HCT116 (cell line): ENCODE measurements around the gene KLHDC10. TPM values are rescaled to one million over a fixed set of nuclear protein-coding genes. Genes with fewer than 3 reads are reported as not detected.

Experiments used
- ATAC-seq: fragments of 200-7000 bp; cut with Tn5 transposase; 2 replicates; pipeline ENCODE4 v1.9.1; 2020; ENCODE audit warnings: mild to moderate bottlenecking, moderate library complexity
- BruUV-seq: library from RNA; stranded (reverse); fragments of 400-500 nt; replicated peaks from 2 replicates; lab custom pipeline; 2021; lab: Mats Ljungman, UMichigan
- CTCF ChIA-PET: fragments of 300-600 bp; sonication (Branson Sonifier 250); formaldehyde crosslinking; loops from one replicate; lab custom pipeline; 2021; ENCODE audit warnings: antibody characterized with exemption; lab: Charles Lee
- POLR2A ChIA-PET: fragments of 300-600, 350-600 bp; sonication (Branson Sonifier 250); formaldehyde crosslinking; loops from one replicate; lab custom pipeline; 2021; ENCODE audit warnings: antibody characterized with exemption; lab: Charles Lee
- RAD21 ChIA-PET, 2 experiments: fragments of 300-600 bp; sonication (Branson Sonifier 250); formaldehyde crosslinking; loops; one replicate each; lab custom pipeline; 2023; ENCODE audit warnings: low total read pairs in 2 of 2; ENCODE audit not compliant: uncharacterized antibody in 2 of 2, unreplicated experiment in 2 of 2, low non-redundant PET in 1 of 2; lab: Charles Lee
- DNase-seq: peaks from one replicate; pipeline ENCODE4 v3.0.0-alpha.2; 2010; ENCODE audit warnings: low read depth, low spot score
- H2AFZ ChIP-seq: fragments of 200-600 bp; shearing (Covaris generic), sonication (generic); 2 replicates; pipeline ENCODE4 v1.6.1; 2017; ENCODE audit warnings: low read depth, mixed run types, mixed read lengths, antibody characterized with exemption, low read length; ENCODE audit not compliant: poor library complexity, severe bottlenecking
- H3K27ac ChIP-seq: 2 replicates; pipeline ENCODE4 v1.5.1; 2012; ENCODE audit warnings: low read depth, low read length
- H3K27me3 ChIP-seq: fragments of 200-600 bp; sonication (generic); 2 replicates; pipeline ENCODE4 v1.6.1; 2016; ENCODE audit warnings: mixed run types, low read length, mixed read lengths; ENCODE audit not compliant: insufficient read depth
- H3K36me3 ChIP-seq, 2 experiments: fragments of 200-500 bp in 1 of 2; fragments of 200-600 bp in 1 of 2; sonication (Bioruptor generic) in 1 of 2; sonication (generic) in 1 of 2; 2 replicates each; pipeline versions ENCODE4 v1.5.1 to v1.6.1; 2014 to 2016; ENCODE audit warnings: low read length in 2 of 2, inconsistent platforms in 1 of 2, mixed read lengths in 1 of 2, mixed run types in 1 of 2; ENCODE audit not compliant: insufficient read depth in 2 of 2, control insufficient read depth in 1 of 2
- H3K4me1 ChIP-seq, 2 experiments: fragments of 200-600 bp in 1 of 2; sonication (generic) in 1 of 2; 2 replicates each; pipeline versions ENCODE4 v1.5.1 to v1.6.1; 2012 to 2017; ENCODE audit warnings: low read length in 2 of 2, inconsistent platforms in 1 of 2, mild to moderate bottlenecking in 1 of 2, mixed read lengths in 1 of 2, mixed run types in 1 of 2, moderate library complexity in 1 of 2; ENCODE audit not compliant: insufficient read depth in 2 of 2, control insufficient read depth in 1 of 2
- H3K4me2 ChIP-seq: fragments of 200-600 bp; sonication (generic); 2 replicates; pipeline ENCODE4 v1.6.1; 2017; ENCODE audit warnings: mixed run types, low read length, mixed read lengths
- H3K4me3 ChIP-seq, 2 experiments: fragments of 200-600 bp in 1 of 2; sonication (generic) in 1 of 2; replicated peaks in 1 of 2; 2 replicates each; pipeline ENCODE4 v1.5.1; 2011 to 2016; ENCODE audit warnings: low read length in 2 of 2, control low read depth in 1 of 2, low read depth in 1 of 2, mild to moderate bottlenecking in 1 of 2, mixed read lengths in 1 of 2, mixed run types in 1 of 2
- H3K79me2 ChIP-seq: fragments of 200-600 bp; sonication (generic); 2 replicates; pipeline ENCODE4 v1.6.1; 2017; ENCODE audit warnings: mild to moderate bottlenecking, mixed run types, low read length, moderate library complexity, mixed read lengths; ENCODE audit not compliant: insufficient read depth
- H3K9ac ChIP-seq: fragments of 200-600 bp; sonication (generic); 2 replicates; pipeline ENCODE4 v1.6.1; 2016; ENCODE audit warnings: low read length, mixed read lengths
- H3K9me2 ChIP-seq: fragments of 200-600 bp; sonication (generic), shearing (Covaris generic); 2 replicates; pipeline ENCODE4 v1.6.1; 2017; ENCODE audit warnings: mixed run types, mild to moderate bottlenecking, moderate library complexity; ENCODE audit not compliant: insufficient read depth
- H3K9me3 ChIP-seq, 2 experiments: fragments of 200-500 bp in 1 of 2; fragments of 200-600 bp in 1 of 2; sonication (Bioruptor generic) in 1 of 2; sonication (generic) in 1 of 2; 2 replicates each; pipeline ENCODE4 v1.6.1; 2014 to 2017; ENCODE audit warnings: low read length in 2 of 2, mixed read lengths in 2 of 2, inconsistent platforms in 1 of 2, low read depth in 1 of 2, mild to moderate bottlenecking in 1 of 2, mixed run types in 1 of 2, moderate library complexity in 1 of 2; ENCODE audit not compliant: control insufficient read depth in 1 of 2, insufficient read depth in 1 of 2
- H4K20me1 ChIP-seq: fragments of 200-600 bp; sonication (generic), shearing (Covaris generic); 2 replicates; pipeline ENCODE4 v1.6.1; 2017; ENCODE audit warnings: mixed run types, mild to moderate bottlenecking, moderate library complexity; ENCODE audit not compliant: insufficient read depth
- EGR1 ChIP-seq: IDR thresholded peaks from 2 replicates; pipeline ENCODE4 v1.6.1; 2012; ENCODE audit warnings: low read depth
- ELF1 ChIP-seq: IDR thresholded peaks from 2 replicates; pipeline ENCODE4 v1.6.1; 2012; ENCODE audit warnings: low read depth, borderline replicate concordance
- EZH2 ChIP-seq: fragments of 200-600 bp; sonication (generic); IDR thresholded peaks from 2 replicates; pipeline ENCODE4 v1.6.1; 2017; ENCODE audit warnings: antibody characterized with exemption, mixed run types
- FOSL1 ChIP-seq: IDR thresholded peaks from 2 replicates; pipeline ENCODE4 v1.6.1; 2012; ENCODE audit warnings: low read depth
- JUND ChIP-seq: IDR thresholded peaks from 2 replicates; pipeline ENCODE4 v1.6.1; 2012
- POLR2A ChIP-seq: IDR thresholded peaks from 2 replicates; pipeline ENCODE4 v1.7.0; 2011; ENCODE audit warnings: borderline replicate concordance; ENCODE audit not compliant: insufficient read depth, insufficient read length; ENCODE audit errors: extremely low read depth
- RAD21 ChIP-seq: IDR thresholded peaks from 2 replicates; pipeline ENCODE4 v1.6.1; 2012; ENCODE audit warnings: low read depth, mild to moderate bottlenecking
- SP1 ChIP-seq: IDR thresholded peaks from 2 replicates; pipeline ENCODE4 v1.6.1; 2012; ENCODE audit warnings: low read depth
- ZNF274 ChIP-seq: fragments of 200-500 bp; sonication (Bioruptor generic); IDR thresholded peaks from 2 replicates; pipeline ENCODE4 v1.6.1; 2014; ENCODE audit warnings: mild to moderate bottlenecking, low read depth, low read length, inconsistent platforms
- intact Hi-C: fragments of 100-400 bp; cut with micrococcal nuclease; formaldehyde crosslinking; loops from 2 replicates; pipeline ENCODE4 v1.10.0; 2022
- total RNA-seq: library from RNA; stranded (reverse); gene quantifications from one replicate; pipeline ENCODE4 v1.2.1, GENCODE V29; 2021; ENCODE audit not compliant: unreplicated experiment
- TF ChIP-seq, protein P1 (sequence below): IDR thresholded peaks from 2 replicates; pipeline ENCODE4 v1.6.1; 2012; ENCODE audit warnings: low read depth
- TF ChIP-seq, protein P2 (sequence below): IDR thresholded peaks from 2 replicates; pipeline ENCODE4 v1.6.1; 2012
- TF ChIP-seq, protein P3 (sequence below): IDR thresholded peaks from 2 replicates; pipeline ENCODE4 v1.6.1; 2011; ENCODE audit warnings: mild to moderate bottlenecking, low read length, moderate library complexity; ENCODE audit not compliant: insufficient replicate concordance; ENCODE audit errors: extremely low read depth

KLHDC10 gene
- total RNA-seq, 1 experiment from 2014 or later: 25.8 TPM

DNA sequence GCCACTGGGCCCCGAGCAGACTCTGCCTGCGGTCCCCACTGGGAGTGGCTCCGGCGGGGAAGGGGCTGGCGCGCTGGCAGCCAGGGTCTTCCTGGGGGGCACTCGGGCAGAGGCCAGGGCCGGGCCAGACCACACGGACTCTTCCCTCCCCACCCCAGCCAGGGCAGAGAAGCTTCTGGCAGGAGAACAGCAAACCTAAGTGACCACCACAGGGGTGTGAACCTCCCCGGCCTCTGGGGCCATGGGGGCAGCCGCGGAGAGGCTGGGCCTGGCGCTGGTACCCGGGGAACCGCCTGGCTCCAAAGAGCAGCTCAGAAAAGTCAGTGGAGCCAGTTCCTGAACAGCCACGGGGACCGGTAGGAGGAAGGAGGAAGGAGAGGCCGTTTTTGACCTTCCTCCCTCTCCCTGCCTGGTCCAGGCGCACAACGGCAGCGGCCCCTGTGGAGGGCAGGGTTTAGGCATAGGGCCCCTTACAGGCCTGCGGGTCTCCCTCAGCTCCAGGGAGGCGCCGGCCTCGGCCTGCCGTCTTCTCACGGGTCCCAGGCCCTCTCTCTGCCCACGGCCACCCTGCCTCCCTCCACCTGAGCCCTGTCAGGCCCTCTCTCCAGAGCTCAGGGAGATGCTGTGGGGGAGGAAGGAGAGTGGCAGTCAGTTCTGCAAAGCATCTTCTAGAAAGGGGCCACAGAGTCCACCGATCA lies 83.0 kb downstream of the KLHDC10 start:
- ATAC-seq (no peak), DNase-seq (no peak)
- no peaks in the 10 kb centered on the region for H3K4me1 ChIP-seq
- no TSS peak for BruUV-seq
- TF ChIP-seq FOSL1: no peak
- TF ChIP-seq, protein P1, sequence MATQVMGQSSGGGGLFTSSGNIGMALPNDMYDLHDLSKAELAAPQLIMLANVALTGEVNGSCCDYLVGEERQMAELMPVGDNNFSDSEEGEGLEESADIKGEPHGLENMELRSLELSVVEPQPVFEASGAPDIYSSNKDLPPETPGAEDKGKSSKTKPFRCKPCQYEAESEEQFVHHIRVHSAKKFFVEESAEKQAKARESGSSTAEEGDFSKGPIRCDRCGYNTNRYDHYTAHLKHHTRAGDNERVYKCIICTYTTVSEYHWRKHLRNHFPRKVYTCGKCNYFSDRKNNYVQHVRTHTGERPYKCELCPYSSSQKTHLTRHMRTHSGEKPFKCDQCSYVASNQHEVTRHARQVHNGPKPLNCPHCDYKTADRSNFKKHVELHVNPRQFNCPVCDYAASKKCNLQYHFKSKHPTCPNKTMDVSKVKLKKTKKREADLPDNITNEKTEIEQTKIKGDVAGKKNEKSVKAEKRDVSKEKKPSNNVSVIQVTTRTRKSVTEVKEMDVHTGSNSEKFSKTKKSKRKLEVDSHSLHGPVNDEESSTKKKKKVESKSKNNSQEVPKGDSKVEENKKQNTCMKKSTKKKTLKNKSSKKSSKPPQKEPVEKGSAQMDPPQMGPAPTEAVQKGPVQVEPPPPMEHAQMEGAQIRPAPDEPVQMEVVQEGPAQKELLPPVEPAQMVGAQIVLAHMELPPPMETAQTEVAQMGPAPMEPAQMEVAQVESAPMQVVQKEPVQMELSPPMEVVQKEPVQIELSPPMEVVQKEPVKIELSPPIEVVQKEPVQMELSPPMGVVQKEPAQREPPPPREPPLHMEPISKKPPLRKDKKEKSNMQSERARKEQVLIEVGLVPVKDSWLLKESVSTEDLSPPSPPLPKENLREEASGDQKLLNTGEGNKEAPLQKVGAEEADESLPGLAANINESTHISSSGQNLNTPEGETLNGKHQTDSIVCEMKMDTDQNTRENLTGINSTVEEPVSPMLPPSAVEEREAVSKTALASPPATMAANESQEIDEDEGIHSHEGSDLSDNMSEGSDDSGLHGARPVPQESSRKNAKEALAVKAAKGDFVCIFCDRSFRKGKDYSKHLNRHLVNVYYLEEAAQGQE: no peak
- TF ChIP-seq ZNF274: no peak
- TF ChIP-seq POLR2A: no peak
- no peak for TF ChIP-seq JUND
- TF ChIP-seq EGR1: no peak
- TF ChIP-seq, protein P2, sequence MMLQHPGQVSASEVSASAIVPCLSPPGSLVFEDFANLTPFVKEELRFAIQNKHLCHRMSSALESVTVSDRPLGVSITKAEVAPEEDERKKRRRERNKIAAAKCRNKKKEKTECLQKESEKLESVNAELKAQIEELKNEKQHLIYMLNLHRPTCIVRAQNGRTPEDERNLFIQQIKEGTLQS: no peak
- TF ChIP-seq, protein P3, sequence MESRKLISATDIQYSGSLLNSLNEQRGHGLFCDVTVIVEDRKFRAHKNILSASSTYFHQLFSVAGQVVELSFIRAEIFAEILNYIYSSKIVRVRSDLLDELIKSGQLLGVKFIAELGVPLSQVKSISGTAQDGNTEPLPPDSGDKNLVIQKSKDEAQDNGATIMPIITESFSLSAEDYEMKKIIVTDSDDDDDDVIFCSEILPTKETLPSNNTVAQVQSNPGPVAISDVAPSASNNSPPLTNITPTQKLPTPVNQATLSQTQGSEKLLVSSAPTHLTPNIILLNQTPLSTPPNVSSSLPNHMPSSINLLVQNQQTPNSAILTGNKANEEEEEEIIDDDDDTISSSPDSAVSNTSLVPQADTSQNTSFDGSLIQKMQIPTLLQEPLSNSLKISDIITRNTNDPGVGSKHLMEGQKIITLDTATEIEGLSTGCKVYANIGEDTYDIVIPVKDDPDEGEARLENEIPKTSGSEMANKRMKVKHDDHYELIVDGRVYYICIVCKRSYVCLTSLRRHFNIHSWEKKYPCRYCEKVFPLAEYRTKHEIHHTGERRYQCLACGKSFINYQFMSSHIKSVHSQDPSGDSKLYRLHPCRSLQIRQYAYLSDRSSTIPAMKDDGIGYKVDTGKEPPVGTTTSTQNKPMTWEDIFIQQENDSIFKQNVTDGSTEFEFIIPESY: no peak
- TF ChIP-seq ELF1: no peak
- TF ChIP-seq RAD21: no peak
- no peak for TF ChIP-seq SP1
- no peak for TF ChIP-seq EZH2
- H3K79me2 ChIP-seq: no peaks in the 10 kb centered on the region
- no peaks in the 10 kb centered on the region for H4K20me1 ChIP-seq
- no peak overlapping the region for H3K27ac ChIP-seq
- H3K9me3 ChIP-seq: no peaks in the 10 kb centered on the region
- no peaks in the 10 kb centered on the region for H3K9me2 ChIP-seq
- CTCF ChIA-PET: no interaction called here
- H3K36me3 ChIP-seq: no peaks in the 10 kb centered on the region
- no peaks in the 10 kb centered on the region for H3K27me3 ChIP-seq
- no peak overlapping the region for H3K9ac ChIP-seq
- RAD21 ChIA-PET: interaction anchor here in 1 of 2 experiments (0.6 kb wide), 1 partner anchor 527 kb away, joined by 5 read pairs; no protein-coding TSS in a partner anchor
- H2AFZ ChIP-seq: no peak overlapping the region
- intact Hi-C loops: no loop called here
- POLR2A ChIA-PET: no interaction called here
- H3K4me3 ChIP-seq: no peak overlapping the region
- no peak overlapping the region for H3K4me2 ChIP-seq
